Body of pancreas (tissue), 4 donors: ENCODE measurements around the gene TAC3.
"Not testable (repeated sequence)": the region's sequence is repeated elsewhere in the genome, so short reads cannot be mapped to it uniquely, and the experiment has no call there.

ENCODE experiments used
- CTCF ChIP-seq, 7 experiments: fragments of 450-650 bp in 4 of 7; fragments of 200-600 bp in 3 of 7; sonication (generic) in 3 of 7; IDR thresholded peaks; one replicate each; pipeline ENCODE4 v1.5.1; 2016 to 2019; ENCODE audit warnings: antibody characterized with exemption in 7 of 7
- POLR2A ChIP-seq, 3 donors: fragments of 450-650 bp; IDR thresholded peaks; one replicate each; pipeline ENCODE4 v1.6.1; 2016; ENCODE audit warnings: antibody characterized with exemption in 3 of 3, mild to moderate bottlenecking in 2 of 3

- not testable (repeated sequence) for TF ChIP-seq CTCF, POLR2A (IDR thresholded peaks at IDR 0.05)
Measured at GRCh38 chr12:56985714-56986113, 30.6 kb downstream of the TAC3 start.
